KOPT-K1 (cell line): ENCODE results near the gene MLEC.

ENCODE experiments used
- H3K27ac ChIP-seq: fragments of 200-600 bp; sonication (generic); 2 replicates; pipeline ENCODE4 v1.5.1; 2016; ENCODE audit warnings: antibody characterized with exemption, mild to moderate bottlenecking, low read depth, low read length; ENCODE audit not compliant: poor library complexity, severe bottlenecking
- H3K36me3 ChIP-seq: fragments of 200-600 bp; sonication (generic); 2 replicates; pipeline ENCODE4 v1.5.1; 2017; ENCODE audit warnings: antibody characterized with exemption, mild to moderate bottlenecking, low read length, moderate library complexity; ENCODE audit not compliant: insufficient read depth
- H3K9me3 ChIP-seq: fragments of 200-600 bp; sonication (generic); 2 replicates; pipeline ENCODE4 v1.5.1; 2017; ENCODE audit warnings: antibody characterized with exemption, low read length, mild to moderate bottlenecking; ENCODE audit not compliant: insufficient read depth, poor library complexity, severe bottlenecking

The MLEC gene

DNA sequence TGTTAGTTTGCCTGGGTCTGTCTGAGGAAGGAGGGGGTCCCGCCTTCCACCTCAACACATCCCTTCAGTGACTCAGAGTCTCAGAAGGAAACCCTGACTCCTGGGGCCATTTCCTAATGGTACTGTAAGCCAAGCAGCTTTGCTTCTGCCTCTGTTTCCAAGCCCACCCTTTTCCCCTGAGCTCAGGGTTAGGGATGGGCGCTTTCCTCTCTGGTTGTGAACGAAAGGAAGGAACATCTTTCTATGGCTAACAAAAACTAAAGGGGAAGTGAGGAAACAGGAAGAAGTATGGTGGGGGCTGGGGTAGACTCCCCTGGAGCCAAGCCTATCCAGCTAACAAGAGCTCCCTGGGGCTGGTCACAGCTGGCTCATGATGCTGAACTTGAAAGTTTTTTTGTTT lies 11.7 kb downstream of the MLEC start:
- Histone ChIP-seq H3K9me3 (no peaks in the 10 kb centered on the region), H3K27ac (no peak overlapping the region), H3K36me3 (peaks cover 100% of the 10 kb centered on the region)

DNA sequence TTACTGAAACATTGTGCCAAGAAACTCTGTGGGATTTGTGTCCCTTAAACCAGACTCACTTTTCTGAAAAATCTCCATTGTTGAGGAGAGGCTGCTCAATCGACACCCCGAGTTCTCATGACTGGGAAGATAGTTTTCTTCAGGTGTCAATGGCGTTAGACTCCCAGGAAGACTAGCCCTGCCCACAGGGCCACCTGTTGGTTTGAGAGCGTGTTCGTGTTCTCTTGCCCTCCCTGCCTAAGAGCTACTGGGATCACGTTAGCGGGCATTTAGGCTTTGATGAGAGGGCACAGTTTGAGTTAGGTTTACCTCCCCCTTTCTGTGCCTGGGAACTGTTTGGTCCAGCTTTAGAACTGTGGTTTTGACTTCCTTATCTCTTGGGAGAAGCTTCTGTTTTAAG lies 12.6 kb downstream of the MLEC start:
- H3K27ac ChIP-seq: no peak overlapping the region
- peaks cover 95% of the 10 kb centered on the region for H3K36me3 ChIP-seq
- no peaks in the 10 kb centered on the region for H3K9me3 ChIP-seq

DNA sequence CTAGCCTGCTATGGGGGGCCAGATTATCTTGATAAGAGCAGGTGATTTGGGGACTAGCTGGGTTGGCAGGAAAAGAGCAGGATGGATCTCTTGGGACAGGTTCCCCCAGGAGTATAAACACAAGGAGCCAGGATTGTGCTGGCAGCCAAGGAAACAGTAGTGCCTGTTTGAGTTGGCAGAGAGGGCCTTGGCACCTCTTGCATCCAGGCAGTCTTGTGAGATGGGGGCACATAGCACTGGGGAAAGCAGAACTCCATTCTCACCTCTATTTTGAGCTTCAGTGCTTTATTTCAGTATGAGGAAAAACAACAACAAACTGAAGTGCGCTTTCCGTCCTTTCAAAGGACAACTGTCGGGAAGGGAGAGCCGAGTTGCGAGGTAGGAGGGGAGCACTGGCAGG lies 13.9 kb downstream of the MLEC start:
- Histone ChIP-seq H3K36me3 (peaks cover 93% of the 10 kb centered on the region), H3K27ac (no peak overlapping the region), H3K9me3 (no peaks in the 10 kb centered on the region)

GRCh38 chr12:120702637-120703036 lies 15.7 kb downstream of the MLEC start:
- Histone ChIP-seq H3K27ac (no peak overlapping the region), H3K9me3 (no peaks in the 10 kb centered on the region), H3K36me3 (peaks cover 75% of the 10 kb centered on the region)

- Histone ChIP-seq H3K9me3 (no peaks in the 10 kb centered on the region), H3K27ac (no peak overlapping the region), H3K36me3 (peaks cover 67% of the 10 kb centered on the region)
These were observed 16.5 kb downstream of the MLEC start for GRCh38 chr12:120703311-120703942.

GRCh38 chr12:120705618-120706017 lies 18.7 kb downstream of the MLEC start:
- H3K36me3 ChIP-seq: peaks cover 46% of the 10 kb centered on the region
- H3K9me3 ChIP-seq: no peaks in the 10 kb centered on the region
- no peak overlapping the region for H3K27ac ChIP-seq

- H3K27ac ChIP-seq: no peak overlapping the region
- H3K36me3 ChIP-seq: peaks cover 41% of the 10 kb centered on the region
- H3K9me3 ChIP-seq: no peaks in the 10 kb centered on the region
These were observed 19.1 kb downstream of the MLEC start for GRCh38 chr12:120706029-120706428.

- peaks cover 21% of the 10 kb centered on the region for H3K36me3 ChIP-seq
- H3K27ac ChIP-seq: no peak overlapping the region
These were observed 21.7 kb downstream of the MLEC start for GRCh38 chr12:120708651-120709050.

DNA sequence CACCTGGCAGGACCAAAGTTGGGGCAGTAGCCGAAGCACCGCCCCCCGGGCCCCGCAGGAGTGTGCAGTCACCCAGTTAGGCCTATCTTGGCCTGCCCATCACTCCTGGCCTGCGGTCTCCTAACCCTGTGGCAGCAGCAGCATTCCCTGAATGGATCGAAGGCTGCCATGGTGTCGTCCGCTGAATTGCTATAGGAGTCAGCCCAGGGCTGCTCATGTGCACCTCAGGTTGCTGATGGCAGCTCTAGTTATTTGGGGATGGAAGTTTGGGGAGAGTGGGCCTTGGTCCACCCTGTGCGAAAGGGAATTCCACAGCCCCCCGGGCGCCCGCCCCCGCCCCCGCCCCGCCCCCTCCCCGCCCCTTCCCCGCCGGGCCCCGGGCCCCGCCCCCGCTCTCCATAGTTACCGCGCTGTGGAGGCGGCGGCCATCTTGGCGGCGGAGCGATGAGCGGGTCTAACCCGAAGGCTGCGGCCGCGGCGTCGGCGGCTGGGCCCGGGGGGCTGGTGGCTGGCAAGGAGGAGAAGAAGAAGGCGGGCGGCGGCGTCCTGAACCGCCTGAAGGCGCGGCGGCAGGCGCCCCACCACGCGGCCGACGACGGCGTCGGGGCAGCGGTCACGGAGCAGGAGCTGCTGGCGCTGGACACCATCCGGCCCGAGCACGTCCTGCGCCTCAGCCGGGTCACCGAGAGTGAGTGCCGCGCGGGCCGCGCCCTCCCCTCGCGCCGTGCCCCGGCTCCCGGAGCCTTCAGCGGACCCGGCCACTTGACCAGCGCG lies 23.3 kb downstream of the MLEC start, which contains the start of gene UNC119B:
Gene UNC119B, plus strand, starts transcription at position 428 of the 774 bp plus-strand sequence. Its CDS starts 17 bp downstream, at position 445.
- peaks cover 26% of the 10 kb centered on the region for H3K36me3 ChIP-seq
- no peaks in the 10 kb centered on the region for H3K9me3 ChIP-seq
- H3K27ac ChIP-seq: peak within 1 kb of the TSS; percentile 74

More at GRCh38 chr12:120708651-120709050, 21.7 kb downstream of the MLEC start:
- no peaks in the 10 kb centered on the region for H3K9me3 ChIP-seq

DNA sequence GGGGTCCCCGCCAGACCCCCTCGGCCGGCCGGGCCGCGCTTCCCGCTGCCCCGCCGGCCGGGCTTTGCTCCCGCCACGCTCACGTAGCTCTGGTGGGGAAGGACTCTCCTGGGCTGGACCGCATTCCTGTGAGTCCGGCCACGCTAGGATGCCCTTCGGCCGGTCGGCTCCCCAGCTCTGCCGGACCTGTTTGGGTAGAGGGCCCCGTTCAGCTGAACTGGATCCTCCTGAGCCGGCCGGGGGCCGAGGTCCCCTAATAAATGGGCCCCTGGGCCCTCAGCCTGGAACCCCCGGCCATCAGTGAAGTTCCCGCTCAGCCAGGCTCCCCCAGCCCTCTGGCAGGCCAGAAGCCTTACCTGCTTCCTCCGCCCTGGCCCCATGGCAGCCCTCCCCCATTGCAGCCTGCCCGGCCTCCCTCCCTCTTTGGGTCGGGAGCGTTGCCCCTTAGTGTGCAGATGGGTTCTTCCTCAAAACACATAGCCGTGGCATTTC lies 23.9 kb downstream of the MLEC start:
- peak overlapping the region; percentile 74 for H3K27ac ChIP-seq
- no peaks in the 10 kb centered on the region for H3K9me3 ChIP-seq
- peaks cover 26% of the 10 kb centered on the region for H3K36me3 ChIP-seq

GRCh38 chr12:120711411-120711810 lies 24.5 kb downstream of the MLEC start:
- Histone ChIP-seq H3K27ac (peak overlapping the region; percentile 74), H3K9me3 (no peaks in the 10 kb centered on the region), H3K36me3 (peaks cover 32% of the 10 kb centered on the region)

DNA sequence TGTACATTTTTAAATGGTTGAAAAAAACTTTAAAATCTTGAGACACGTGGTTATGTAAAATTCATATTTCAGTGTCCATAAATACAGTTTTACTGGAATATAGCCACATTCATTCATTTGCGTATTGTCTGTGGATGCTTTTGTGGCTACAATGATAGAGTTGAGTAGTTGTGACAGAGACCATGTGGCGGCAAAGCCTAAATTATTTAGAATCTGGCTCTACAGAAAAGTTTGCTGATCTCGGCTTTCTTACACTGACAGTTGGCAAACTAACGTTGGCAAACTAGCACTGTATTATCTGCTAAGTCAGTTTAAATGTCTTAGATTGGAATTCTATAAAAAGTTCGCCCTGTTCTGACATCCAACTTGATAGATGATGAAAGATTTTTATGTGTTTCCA lies 25.7 kb downstream of the MLEC start:
- no peaks in the 10 kb centered on the region for H3K9me3 ChIP-seq
- H3K36me3 ChIP-seq: peaks cover 44% of the 10 kb centered on the region
- H3K27ac ChIP-seq: no peak overlapping the region

DNA sequence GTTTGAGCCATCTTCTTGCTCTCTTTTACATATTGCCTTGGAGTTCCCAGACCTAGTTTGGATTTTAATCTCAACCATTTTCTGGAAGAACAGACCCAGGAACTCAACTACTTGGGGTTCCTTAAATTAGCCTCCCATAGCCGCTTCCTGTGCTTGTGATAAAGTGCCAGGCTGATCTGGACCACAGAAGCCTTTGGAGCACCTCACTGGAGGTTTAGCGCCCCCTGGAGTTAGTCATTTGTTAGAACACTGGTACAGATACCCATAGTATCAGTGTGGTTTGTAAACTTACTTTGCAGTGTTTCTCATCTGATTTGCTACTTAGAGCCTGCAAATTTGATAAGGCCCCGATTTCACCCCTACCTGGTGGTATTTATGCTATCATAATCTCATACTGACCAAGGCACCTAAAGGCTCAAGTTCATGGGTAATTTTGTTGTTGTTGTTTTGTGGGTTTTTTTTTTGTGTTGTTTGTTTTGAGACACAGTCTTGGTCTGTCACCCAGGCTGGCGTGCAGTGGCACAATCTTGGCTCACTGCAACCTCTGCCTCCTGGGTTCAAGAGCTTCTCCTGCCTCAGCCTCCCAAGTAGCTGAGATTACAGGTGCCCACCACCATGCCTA lies 27.0 kb downstream of the MLEC start:
- Histone ChIP-seq H3K27ac (no peak overlapping the region), H3K36me3 (peaks cover 56% of the 10 kb centered on the region), H3K9me3 (no peaks in the 10 kb centered on the region)

- peaks cover 97% of the 10 kb centered on the region for H3K36me3 ChIP-seq
- H3K27ac ChIP-seq: peak overlapping the region; percentile 37
- no peaks in the 10 kb centered on the region for H3K9me3 ChIP-seq
These were observed 31.1 kb downstream of the MLEC start for GRCh38 chr12:120718055-120718454.

GRCh38 chr12:120719072-120719471 lies 32.1 kb downstream of the MLEC start:
- Histone ChIP-seq H3K9me3 (no peaks in the 10 kb centered on the region), H3K27ac (peak overlapping the region; percentile 37), H3K36me3 (peaks cover 99% of the 10 kb centered on the region)
